ENCODE measurements around the gene NFAM1. TPM values are rescaled to one million over a fixed set of nuclear protein-coding genes. Genes with fewer than 3 reads are reported as not detected.
A peak's percentile ranks its signal among the peaks of the same experiment; 100 is the strongest.

The NFAM1 gene
- total and polyA plus RNA-seq, 8 donors = 0.20 to 4.4 (median 0.53) TPM

GRCh38 chr22:42471441-42471840 lies 39.2 kb upstream of the NFAM1 start:
- FAIRE-seq (no peak), ATAC-seq (no peak), DNase-seq (no peak)
- Histone ChIP-seq H3K36me3 (no peaks in the 10 kb centered on the region), H3K4me3 (no peak overlapping the region), H3K9me3 (no peaks in the 10 kb centered on the region), H3K4me1 (no peaks in the 10 kb centered on the region), H3K27me3 (no peaks in the 10 kb centered on the region), H3K27ac (no peak overlapping the region)
- intact Hi-C loops (cut with DNase I) = no loop called here
- no peak for TF ChIP-seq CTCF (IDR thresholded peaks at IDR 0.05)
- 75 to 92% methylated on average over 1 of the region's 1 CpG for WGBS, 2 donors

- intact Hi-C loops (cut with DNase I) = no loop called here
- FAIRE-seq (no peak), DNase-seq (no peak), ATAC-seq (peak in 2 of 4 donors; percentile 28 to 33)
- WGBS, 2 donors = 22 to 26% methylated on average over 4 of the region's 4 CpGs
- H3K4me1 ChIP-seq = no peaks in the 10 kb centered on the region
- H3K27ac ChIP-seq = peak overlapping the region in 2 of 4 donors; percentile 46 to 49
- TF ChIP-seq CTCF (IDR thresholded peaks at IDR 0.05) = no peak
- no peaks in the 10 kb centered on the region for H3K9me3 ChIP-seq
- no peak overlapping the region for H3K4me3 ChIP-seq
- no peaks in the 10 kb centered on the region for H3K36me3 ChIP-seq
- no peaks in the 10 kb centered on the region for H3K27me3 ChIP-seq
Measured at GRCh38 chr22:42470366-42471082, 38.3 kb upstream of the NFAM1 start.

GRCh38 chr22:42468841-42469240 lies 36.6 kb upstream of the NFAM1 start:
- Histone ChIP-seq H3K4me1 (no peaks in the 10 kb centered on the region), H3K4me3 (no peak overlapping the region), H3K27me3 (no peaks in the 10 kb centered on the region), H3K36me3 (no peaks in the 10 kb centered on the region), H3K27ac (no peak overlapping the region), H3K9me3 (no peaks in the 10 kb centered on the region)
- intact Hi-C loops (cut with DNase I) = no loop called here
- TF ChIP-seq CTCF (IDR thresholded peaks at IDR 0.05) = no peak
- ATAC-seq (no peak), FAIRE-seq (no peak), DNase-seq (no peak)
- WGBS, 2 donors = 93 to 96% methylated on average over 1 to 2 of the region's 2 CpGs

GRCh38 chr22:42462016-42462415 lies 29.8 kb upstream of the NFAM1 start:
- DNase-seq (no peak), ATAC-seq (no peak), FAIRE-seq (no peak)
- WGBS, 2 donors = 53 to 64% methylated on average over 1 of the region's 1 CpG
- H3K4me3 ChIP-seq = no peak overlapping the region
- no peaks in the 10 kb centered on the region for H3K9me3 ChIP-seq
- peaks cover 0 to 5% (median 0%) of the 10 kb centered on the region in 3 donors for H3K4me1 ChIP-seq
- H3K27me3 ChIP-seq = peaks cover 0 to 8% (median 0%) of the 10 kb centered on the region in 4 donors
- no peaks in the 10 kb centered on the region for H3K36me3 ChIP-seq
- no peak overlapping the region for H3K27ac ChIP-seq
- TF ChIP-seq CTCF (IDR thresholded peaks at IDR 0.05) = no peak
- intact Hi-C loops (cut with DNase I) = no loop called here

GRCh38 chr22:42461511-42461910 lies 29.3 kb upstream of the NFAM1 start:
- H3K4me3 ChIP-seq = no peak overlapping the region
- TF ChIP-seq CTCF (IDR thresholded peaks at IDR 0.05) = no peak
- peaks cover 0 to 8% (median 0%) of the 10 kb centered on the region in 4 donors for H3K27me3 ChIP-seq
- no peak for FAIRE-seq
- no peak for DNase-seq
- no peak for ATAC-seq
- peaks cover 0 to 5% (median 0%) of the 10 kb centered on the region in 3 donors for H3K4me1 ChIP-seq
- no peak overlapping the region for H3K27ac ChIP-seq
- no peaks in the 10 kb centered on the region for H3K36me3 ChIP-seq
- no peaks in the 10 kb centered on the region for H3K9me3 ChIP-seq
- 72 to 75% methylated on average over 3 of the region's 3 CpGs for WGBS, 2 donors
- intact Hi-C loops (cut with DNase I) = no loop called here
